Right atrium auricular region (tissue), 2 donors: Measurements from ENCODE around the gene MTFP1. TPM values are rescaled to one million over a fixed set of nuclear protein-coding genes. Genes with fewer than 3 reads are reported as not detected.

Experiments used
- DNase-seq: peaks from one replicate; pipeline ENCODE4 v3.0.0-alpha.2; 2019; ENCODE audit warnings: low spot score
- H3K27ac ChIP-seq, 2 donors: fragments of 200-600 bp; sonication (generic); 1 replicate in 1 of 2; 2 replicates in 1 of 2; pipeline ENCODE4 v1.5.1; 2016 to 2019
- H3K27me3 ChIP-seq, 2 donors: fragments of 200-600 bp; sonication (generic); one replicate each; pipeline versions ENCODE4 v1.5.1 to v1.6.0; 2017 to 2019
- H3K36me3 ChIP-seq: fragments of 200-600 bp; sonication (generic); one replicate; pipeline ENCODE4 v1.5.1; 2016
- H3K4me1 ChIP-seq, 2 donors: fragments of 200-600 bp; sonication (generic); one replicate each; pipeline versions ENCODE4 v1.5.1 to v1.6.0; 2017 to 2019
- H3K4me3 ChIP-seq, 2 donors: fragments of 200-600 bp; sonication (generic); 1 replicate in 1 of 2; 2 replicates in 1 of 2; pipeline ENCODE4 v1.5.1; 2017 to 2019; ENCODE audit warnings: mild to moderate bottlenecking in 1 of 2, moderate library complexity in 1 of 2
- H3K9me3 ChIP-seq, 2 donors: fragments of 200-600 bp; sonication (generic); one replicate each; pipeline ENCODE4 v1.5.1; 2019
- total RNA-seq, 2 donors: library from RNA; depleted of rRNA; stranded (reverse); fragments of >200 nt; gene quantifications; one replicate each; pipeline ENCODE4 v1.1.0, GENCODE V29; 2016
- TF ChIP-seq, protein P1 (sequence below), 2 donors: fragments of 200-600 bp; sonication (generic); IDR thresholded peaks; one replicate each; pipeline ENCODE4 v1.5.1; 2019; ENCODE audit warnings: antibody characterized with exemption in 2 of 2

MTFP1 gene
- total RNA-seq, 2 donors from 2014 or later: 18.4 to 38.8 TPM

DNA sequence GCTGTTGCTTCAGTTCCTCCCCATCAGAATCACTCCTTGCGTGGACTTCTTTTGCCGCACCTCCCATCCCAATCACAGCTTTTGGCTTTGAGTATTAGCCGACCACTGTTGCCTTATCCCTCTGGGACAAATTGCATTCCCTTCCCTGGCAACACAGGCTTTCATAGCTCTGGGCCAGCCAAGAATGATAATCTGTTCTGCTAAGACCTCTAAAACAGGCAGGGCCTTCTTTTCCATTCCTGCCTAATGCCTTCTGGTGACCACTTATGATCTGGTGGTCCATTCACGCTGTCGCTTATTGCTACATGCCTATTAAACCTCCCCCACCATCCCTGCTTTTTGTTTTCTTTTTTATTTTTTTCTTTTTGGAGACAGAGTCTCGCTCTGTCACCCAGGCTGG is 19.2 kb upstream of the MTFP1 start:
- H3K4me1 ChIP-seq: no peaks in the 10 kb centered on the region
- TF ChIP-seq, protein P1, sequence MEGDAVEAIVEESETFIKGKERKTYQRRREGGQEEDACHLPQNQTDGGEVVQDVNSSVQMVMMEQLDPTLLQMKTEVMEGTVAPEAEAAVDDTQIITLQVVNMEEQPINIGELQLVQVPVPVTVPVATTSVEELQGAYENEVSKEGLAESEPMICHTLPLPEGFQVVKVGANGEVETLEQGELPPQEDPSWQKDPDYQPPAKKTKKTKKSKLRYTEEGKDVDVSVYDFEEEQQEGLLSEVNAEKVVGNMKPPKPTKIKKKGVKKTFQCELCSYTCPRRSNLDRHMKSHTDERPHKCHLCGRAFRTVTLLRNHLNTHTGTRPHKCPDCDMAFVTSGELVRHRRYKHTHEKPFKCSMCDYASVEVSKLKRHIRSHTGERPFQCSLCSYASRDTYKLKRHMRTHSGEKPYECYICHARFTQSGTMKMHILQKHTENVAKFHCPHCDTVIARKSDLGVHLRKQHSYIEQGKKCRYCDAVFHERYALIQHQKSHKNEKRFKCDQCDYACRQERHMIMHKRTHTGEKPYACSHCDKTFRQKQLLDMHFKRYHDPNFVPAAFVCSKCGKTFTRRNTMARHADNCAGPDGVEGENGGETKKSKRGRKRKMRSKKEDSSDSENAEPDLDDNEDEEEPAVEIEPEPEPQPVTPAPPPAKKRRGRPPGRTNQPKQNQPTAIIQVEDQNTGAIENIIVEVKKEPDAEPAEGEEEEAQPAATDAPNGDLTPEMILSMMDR (IDR thresholded peaks at IDR 0.05): no peak
- H3K27me3 ChIP-seq: no peaks in the 10 kb centered on the region
- no peak for DNase-seq
- peaks cover 25% of the 10 kb centered on the region for H3K36me3 ChIP-seq
- no peak overlapping the region for H3K4me3 ChIP-seq
- no peak overlapping the region for H3K27ac ChIP-seq
- no peaks in the 10 kb centered on the region for H3K9me3 ChIP-seq

DNA sequence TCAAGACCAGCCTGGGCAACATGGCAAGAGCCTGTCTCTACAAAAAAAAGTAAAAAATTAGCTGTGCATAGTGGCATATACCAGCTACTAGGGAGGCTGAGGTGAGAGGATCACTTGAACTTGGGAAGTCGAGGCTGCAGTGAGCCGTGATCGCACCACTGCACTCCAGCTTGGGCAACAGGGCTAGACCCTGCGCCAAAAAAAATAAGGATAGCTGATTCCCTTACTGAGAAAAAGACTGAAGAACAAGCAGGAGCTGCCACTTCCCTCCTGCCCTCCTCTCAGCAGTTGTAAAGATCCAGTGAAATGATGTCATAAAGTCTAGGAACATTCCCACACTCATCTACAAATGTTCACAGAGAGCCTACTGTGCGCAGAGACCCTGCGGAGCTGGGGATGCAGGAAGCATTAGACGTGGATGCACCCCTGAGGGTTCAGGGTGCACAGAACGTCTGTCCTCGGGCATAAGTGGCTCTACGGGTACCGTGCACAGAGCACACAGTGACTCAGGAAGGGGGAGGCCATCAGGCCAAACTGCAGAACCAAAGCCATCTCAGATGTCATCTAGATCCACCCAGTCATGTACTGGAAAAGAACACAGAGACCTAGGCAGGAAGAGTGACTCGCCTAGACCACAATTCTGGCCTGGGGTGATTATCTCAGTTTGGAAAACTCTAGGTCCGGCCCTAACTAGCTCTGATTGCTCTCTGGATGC is 17.0 kb upstream of the MTFP1 start:
- H3K4me1 ChIP-seq: no peaks in the 10 kb centered on the region
- H3K27me3 ChIP-seq: no peaks in the 10 kb centered on the region
- no peak for DNase-seq
- no peak overlapping the region for H3K4me3 ChIP-seq
- no peak overlapping the region for H3K27ac ChIP-seq
- peaks cover 28% of the 10 kb centered on the region for H3K36me3 ChIP-seq
- TF ChIP-seq, protein P1 (IDR thresholded peaks at IDR 0.05): no peak
- no peaks in the 10 kb centered on the region for H3K9me3 ChIP-seq

DNA sequence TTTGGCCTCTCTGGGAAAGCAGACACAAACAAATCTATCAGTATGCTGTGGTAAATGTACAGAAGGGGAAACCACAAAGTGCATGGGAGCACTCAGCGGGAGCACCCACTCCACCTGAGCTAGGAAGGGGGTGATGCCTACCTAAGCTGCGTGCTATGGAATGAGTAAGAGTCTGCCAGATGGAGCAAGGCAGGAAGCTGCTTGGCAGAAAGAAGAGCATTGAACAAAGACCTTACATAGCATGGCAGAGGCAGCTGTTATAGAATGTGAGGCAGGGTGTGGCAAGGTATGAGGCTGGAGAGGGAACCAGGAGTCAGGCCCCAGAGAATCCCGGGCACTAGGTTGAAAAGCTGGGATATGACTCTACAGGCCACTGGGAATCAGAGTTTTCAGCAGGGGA is 13.8 kb upstream of the MTFP1 start:
- H3K27me3 ChIP-seq: no peaks in the 10 kb centered on the region
- H3K4me1 ChIP-seq: no peaks in the 10 kb centered on the region
- no peaks in the 10 kb centered on the region for H3K9me3 ChIP-seq
- TF ChIP-seq, protein P1 (IDR thresholded peaks at IDR 0.05): no peak
- no peak overlapping the region for H3K4me3 ChIP-seq
- no peak for DNase-seq
- H3K36me3 ChIP-seq: peaks cover 40% of the 10 kb centered on the region
- H3K27ac ChIP-seq: no peak overlapping the region

DNA sequence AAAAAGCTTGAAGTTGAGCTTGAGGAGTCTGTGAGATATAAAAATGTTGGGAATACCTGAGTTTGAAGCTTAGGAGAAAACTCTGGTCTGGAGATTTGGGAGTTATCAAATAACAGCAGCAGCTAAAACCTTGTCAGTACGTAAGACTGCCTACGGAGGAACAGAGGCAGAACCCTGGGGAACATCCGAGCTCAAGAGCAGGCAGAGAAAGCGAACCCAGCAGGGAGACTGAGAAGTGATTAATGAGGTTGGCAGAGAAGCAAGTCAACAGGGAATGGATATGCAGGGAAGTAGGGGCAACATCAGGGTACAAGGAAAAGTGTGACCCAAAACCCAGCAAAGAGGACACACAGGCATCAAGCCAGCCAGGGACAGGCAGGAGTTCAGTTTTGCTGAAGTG is 12.6 kb upstream of the MTFP1 start:
- H3K27ac ChIP-seq: no peak overlapping the region
- no peak overlapping the region for H3K4me3 ChIP-seq
- DNase-seq: no peak
- peaks cover 40% of the 10 kb centered on the region for H3K36me3 ChIP-seq
- TF ChIP-seq, protein P1 (IDR thresholded peaks at IDR 0.05): no peak
- no peaks in the 10 kb centered on the region for H3K27me3 ChIP-seq
- H3K9me3 ChIP-seq: no peaks in the 10 kb centered on the region
- H3K4me1 ChIP-seq: no peaks in the 10 kb centered on the region

GRCh38 chr22:30413745-30414524 is 11.6 kb upstream of the MTFP1 start:
- no peaks in the 10 kb centered on the region for H3K9me3 ChIP-seq
- H3K4me1 ChIP-seq: no peaks in the 10 kb centered on the region
- TF ChIP-seq, protein P1 (IDR thresholded peaks at IDR 0.05): no peak
- no peaks in the 10 kb centered on the region for H3K27me3 ChIP-seq
- no peak overlapping the region for H3K27ac ChIP-seq
- no peak for DNase-seq
- peaks cover 36% of the 10 kb centered on the region for H3K36me3 ChIP-seq
- H3K4me3 ChIP-seq: no peak overlapping the region
